Activated T-cell treated with anti-CD3 and anti-CD28 coated beads, Interleukin-2, amount 50 U/mL, for 24 hours (primary cell): ENCODE measurements around the gene PRKAG2.

Source experiments
- DNase-seq: peaks from one replicate; pipeline ENCODE4 v3.0.0-alpha.2; 2020
- H3K27ac Mint-ChIP-seq: 2 replicates; pipeline ENCODE4 v1.8.0; 2020; ENCODE audit warnings: mild to moderate bottlenecking, mixed read lengths
- H3K27me3 Mint-ChIP-seq: 2 replicates; pipeline ENCODE4 v1.8.0; 2020; ENCODE audit warnings: mixed read lengths
- H3K36me3 Mint-ChIP-seq: 2 replicates; pipeline ENCODE4 v1.8.0; 2020; ENCODE audit warnings: low read depth, mixed read lengths
- H3K4me1 Mint-ChIP-seq: 2 replicates; pipeline ENCODE4 v1.8.0; 2020; ENCODE audit warnings: low read depth, mixed read lengths
- H3K4me3 Mint-ChIP-seq: 2 replicates; pipeline ENCODE4 v1.8.0; 2020; ENCODE audit warnings: mild to moderate bottlenecking, moderate library complexity, mixed read lengths
- H3K9me3 Mint-ChIP-seq: 2 replicates; pipeline ENCODE4 v1.8.0; 2020; ENCODE audit warnings: mixed read lengths

Gene PRKAG2

GRCh38 chr7:151858456-151858855, 18.5 kb downstream of the PRKAG2 start:
- no peak for DNase-seq
- Mint-ChIP-seq H3K36me3 (peaks cover 2% of the 10 kb centered on the region), H3K9me3 (no peaks in the 10 kb centered on the region), H3K27me3 (no peaks in the 10 kb centered on the region), H3K4me3 (no peak overlapping the region), H3K4me1 (peaks cover 18% of the 10 kb centered on the region), H3K27ac (no peak overlapping the region)

- Mint-ChIP-seq H3K9me3 (no peaks in the 10 kb centered on the region), H3K27me3 (no peaks in the 10 kb centered on the region), H3K27ac (no peak overlapping the region), H3K4me1 (peaks cover 22% of the 10 kb centered on the region), H3K36me3 (peaks cover 2% of the 10 kb centered on the region), H3K4me3 (no peak overlapping the region)
- no peak for DNase-seq
These were observed 19.0 kb downstream of the PRKAG2 start for GRCh38 chr7:151857866-151858450.

GRCh38 chr7:151857412-151857811, 19.5 kb downstream of the PRKAG2 start:
- H3K9me3 Mint-ChIP-seq: no peaks in the 10 kb centered on the region
- peaks cover 27% of the 10 kb centered on the region for H3K4me1 Mint-ChIP-seq
- peaks cover 2% of the 10 kb centered on the region for H3K36me3 Mint-ChIP-seq
- no peaks in the 10 kb centered on the region for H3K27me3 Mint-ChIP-seq
- no peak for DNase-seq
- no peak overlapping the region for H3K4me3 Mint-ChIP-seq
- no peak overlapping the region for H3K27ac Mint-ChIP-seq

- no peaks in the 10 kb centered on the region for H3K9me3 Mint-ChIP-seq
- no peak overlapping the region for H3K4me3 Mint-ChIP-seq
- H3K4me1 Mint-ChIP-seq: peaks cover 36% of the 10 kb centered on the region
- no peaks in the 10 kb centered on the region for H3K27me3 Mint-ChIP-seq
- H3K27ac Mint-ChIP-seq: no peak overlapping the region
- DNase-seq: no peak
- peaks cover 2% of the 10 kb centered on the region for H3K36me3 Mint-ChIP-seq
These were observed 20.4 kb downstream of the PRKAG2 start for GRCh38 chr7:151856516-151856915.

- Mint-ChIP-seq H3K27ac (no peak overlapping the region), H3K36me3 (peaks cover 2% of the 10 kb centered on the region), H3K4me3 (no peak overlapping the region), H3K9me3 (no peaks in the 10 kb centered on the region), H3K27me3 (no peaks in the 10 kb centered on the region), H3K4me1 (peaks cover 41% of the 10 kb centered on the region)
- no peak for DNase-seq
These were observed 20.8 kb downstream of the PRKAG2 start for GRCh38 chr7:151856098-151856497.

GRCh38 chr7:151854720-151855071, 22.2 kb downstream of the PRKAG2 start:
- DNase-seq: no peak
- Mint-ChIP-seq H3K4me1 (peaks cover 47% of the 10 kb centered on the region), H3K27ac (no peak overlapping the region), H3K4me3 (no peak overlapping the region), H3K9me3 (no peaks in the 10 kb centered on the region), H3K27me3 (no peaks in the 10 kb centered on the region), H3K36me3 (peaks cover 2% of the 10 kb centered on the region)

- DNase-seq: no peak
- no peaks in the 10 kb centered on the region for H3K9me3 Mint-ChIP-seq
- H3K27ac Mint-ChIP-seq: no peak overlapping the region
- H3K4me1 Mint-ChIP-seq: peaks cover 47% of the 10 kb centered on the region
- H3K36me3 Mint-ChIP-seq: peaks cover 5% of the 10 kb centered on the region
- H3K27me3 Mint-ChIP-seq: no peaks in the 10 kb centered on the region
- H3K4me3 Mint-ChIP-seq: no peak overlapping the region
These were observed 22.8 kb downstream of the PRKAG2 start for GRCh38 chr7:151853896-151854719.

GRCh38 chr7:151852486-151853396, 24.2 kb downstream of the PRKAG2 start:
- peaks cover 8% of the 10 kb centered on the region for H3K36me3 Mint-ChIP-seq
- peaks cover 47% of the 10 kb centered on the region for H3K4me1 Mint-ChIP-seq
- H3K4me3 Mint-ChIP-seq: no peak overlapping the region
- no peaks in the 10 kb centered on the region for H3K9me3 Mint-ChIP-seq
- H3K27me3 Mint-ChIP-seq: no peaks in the 10 kb centered on the region
- DNase-seq: no peak
- no peak overlapping the region for H3K27ac Mint-ChIP-seq

- DNase-seq: peak; percentile 47
- no peaks in the 10 kb centered on the region for H3K27me3 Mint-ChIP-seq
- H3K9me3 Mint-ChIP-seq: no peaks in the 10 kb centered on the region
- H3K4me3 Mint-ChIP-seq: peak overlapping the region; percentile 66
- peak overlapping the region; percentile 88 for H3K27ac Mint-ChIP-seq
- peaks cover 41% of the 10 kb centered on the region for H3K4me1 Mint-ChIP-seq
- peaks cover 8% of the 10 kb centered on the region for H3K36me3 Mint-ChIP-seq
These were observed 25.1 kb downstream of the PRKAG2 start for GRCh38 chr7:151851782-151852181.

GRCh38 chr7:151851145-151851751, 25.7 kb downstream of the PRKAG2 start:
- peaks cover 37% of the 10 kb centered on the region for H3K4me1 Mint-ChIP-seq
- no peaks in the 10 kb centered on the region for H3K9me3 Mint-ChIP-seq
- peak overlapping the region; percentile 66 for H3K4me3 Mint-ChIP-seq
- H3K27me3 Mint-ChIP-seq: no peaks in the 10 kb centered on the region
- H3K36me3 Mint-ChIP-seq: peaks cover 6% of the 10 kb centered on the region
- peak overlapping the region; percentile 88 for H3K27ac Mint-ChIP-seq
- DNase-seq: peak; percentile 51

- no peaks in the 10 kb centered on the region for H3K27me3 Mint-ChIP-seq
- H3K9me3 Mint-ChIP-seq: no peaks in the 10 kb centered on the region
- peaks cover 6% of the 10 kb centered on the region for H3K36me3 Mint-ChIP-seq
- peak overlapping the region; percentile 66 for H3K4me3 Mint-ChIP-seq
- peak overlapping the region; percentile 88 for H3K27ac Mint-ChIP-seq
- DNase-seq: no peak
- H3K4me1 Mint-ChIP-seq: peaks cover 35% of the 10 kb centered on the region
These were observed 26.3 kb downstream of the PRKAG2 start for GRCh38 chr7:151850491-151851124.

GRCh38 chr7:151849879-151850260, 27.0 kb downstream of the PRKAG2 start:
- no peaks in the 10 kb centered on the region for H3K9me3 Mint-ChIP-seq
- H3K27me3 Mint-ChIP-seq: no peaks in the 10 kb centered on the region
- H3K4me3 Mint-ChIP-seq: no peak overlapping the region
- peaks cover 35% of the 10 kb centered on the region for H3K4me1 Mint-ChIP-seq
- no peak for DNase-seq
- peak overlapping the region; percentile 67 for H3K27ac Mint-ChIP-seq
- H3K36me3 Mint-ChIP-seq: peaks cover 8% of the 10 kb centered on the region

- Mint-ChIP-seq H3K4me1 (peaks cover 38% of the 10 kb centered on the region), H3K27ac (peak overlapping the region; percentile 67), H3K36me3 (peaks cover 8% of the 10 kb centered on the region), H3K9me3 (no peaks in the 10 kb centered on the region), H3K4me3 (no peak overlapping the region), H3K27me3 (no peaks in the 10 kb centered on the region)
- no peak for DNase-seq
These were observed 27.7 kb downstream of the PRKAG2 start for GRCh38 chr7:151849008-151849878.
